Measurements from ENCODE around the gene NCKIPSD. TPM values are rescaled to one million over a fixed set of nuclear protein-coding genes. Genes with fewer than 3 reads are reported as not detected.

Gene NCKIPSD
- total RNA-seq, 1 experiment from 2014 or later, result 36.9 TPM

DNA sequence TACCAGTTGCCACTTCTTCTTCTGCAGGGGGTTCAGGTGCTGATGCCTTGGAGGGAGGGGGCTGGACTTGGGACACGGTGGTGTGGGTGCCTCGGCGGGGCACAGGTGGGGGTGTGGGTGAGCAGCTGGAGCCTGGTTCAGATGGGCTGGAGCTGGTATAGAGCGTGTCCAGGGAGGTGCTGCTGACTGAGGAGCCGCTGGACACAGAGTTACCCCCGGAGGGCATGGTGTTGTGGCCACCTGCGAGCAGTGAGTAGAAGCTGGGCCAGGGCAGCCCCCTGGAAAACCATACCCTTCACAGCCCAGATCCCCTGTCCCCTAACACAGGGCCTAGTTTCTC is 4.2 kb downstream of the NCKIPSD start:
- POLR2A ChIA-PET, result no interaction called here
- H3K4me1 ChIP-seq (ENCODE audit: control insufficient read depth in 1 of 2, insufficient read depth in 2 of 2, low read length in 2 of 2), result peaks cover 13 to 29% of the 10 kb centered on the region in 2 experiments
- TF ChIP-seq, protein P1, sequence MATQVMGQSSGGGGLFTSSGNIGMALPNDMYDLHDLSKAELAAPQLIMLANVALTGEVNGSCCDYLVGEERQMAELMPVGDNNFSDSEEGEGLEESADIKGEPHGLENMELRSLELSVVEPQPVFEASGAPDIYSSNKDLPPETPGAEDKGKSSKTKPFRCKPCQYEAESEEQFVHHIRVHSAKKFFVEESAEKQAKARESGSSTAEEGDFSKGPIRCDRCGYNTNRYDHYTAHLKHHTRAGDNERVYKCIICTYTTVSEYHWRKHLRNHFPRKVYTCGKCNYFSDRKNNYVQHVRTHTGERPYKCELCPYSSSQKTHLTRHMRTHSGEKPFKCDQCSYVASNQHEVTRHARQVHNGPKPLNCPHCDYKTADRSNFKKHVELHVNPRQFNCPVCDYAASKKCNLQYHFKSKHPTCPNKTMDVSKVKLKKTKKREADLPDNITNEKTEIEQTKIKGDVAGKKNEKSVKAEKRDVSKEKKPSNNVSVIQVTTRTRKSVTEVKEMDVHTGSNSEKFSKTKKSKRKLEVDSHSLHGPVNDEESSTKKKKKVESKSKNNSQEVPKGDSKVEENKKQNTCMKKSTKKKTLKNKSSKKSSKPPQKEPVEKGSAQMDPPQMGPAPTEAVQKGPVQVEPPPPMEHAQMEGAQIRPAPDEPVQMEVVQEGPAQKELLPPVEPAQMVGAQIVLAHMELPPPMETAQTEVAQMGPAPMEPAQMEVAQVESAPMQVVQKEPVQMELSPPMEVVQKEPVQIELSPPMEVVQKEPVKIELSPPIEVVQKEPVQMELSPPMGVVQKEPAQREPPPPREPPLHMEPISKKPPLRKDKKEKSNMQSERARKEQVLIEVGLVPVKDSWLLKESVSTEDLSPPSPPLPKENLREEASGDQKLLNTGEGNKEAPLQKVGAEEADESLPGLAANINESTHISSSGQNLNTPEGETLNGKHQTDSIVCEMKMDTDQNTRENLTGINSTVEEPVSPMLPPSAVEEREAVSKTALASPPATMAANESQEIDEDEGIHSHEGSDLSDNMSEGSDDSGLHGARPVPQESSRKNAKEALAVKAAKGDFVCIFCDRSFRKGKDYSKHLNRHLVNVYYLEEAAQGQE (IDR thresholded peaks at IDR 0.05; ENCODE audit: low read depth), result no peak
- no peak for TF ChIP-seq ZNF274 (IDR thresholded peaks at IDR 0.05; ENCODE audit: low read depth, low read length)
- no peak for TF ChIP-seq EZH2phosphoT487 (IDR thresholded peaks at IDR 0.05; ENCODE audit: borderline replicate concordance)
- no peak for TF ChIP-seq POLR2A (IDR thresholded peaks at IDR 0.05; ENCODE audit: borderline replicate concordance, extremely low read depth, insufficient read depth, insufficient read length)
- TF ChIP-seq, protein P2, sequence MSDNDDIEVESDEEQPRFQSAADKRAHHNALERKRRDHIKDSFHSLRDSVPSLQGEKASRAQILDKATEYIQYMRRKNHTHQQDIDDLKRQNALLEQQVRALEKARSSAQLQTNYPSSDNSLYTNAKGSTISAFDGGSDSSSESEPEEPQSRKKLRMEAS (IDR thresholded peaks at IDR 0.05), result no peak
- TF ChIP-seq EZH2 (IDR thresholded peaks at IDR 0.05), result no peak
- TF ChIP-seq ZFX (IDR thresholded peaks at IDR 0.05), result no peak
- no peak for TF ChIP-seq ZBTB33 (IDR thresholded peaks at IDR 0.05; ENCODE audit: extremely low read depth, insufficient replicate concordance, low read length)
- no peak overlapping the region for H3K9ac ChIP-seq (ENCODE audit: low read length)
- RAD21 ChIA-PET (ENCODE audit: low non-redundant PET in 1 of 2, low total read pairs in 2 of 2, uncharacterized antibody in 2 of 2, unreplicated experiment in 2 of 2), result no interaction called here
- H3K4me3 ChIP-seq (replicated peaks in 1 of 2; ENCODE audit: low read depth in 1 of 2, low read length in 2 of 2), result no peak overlapping the region
- ATAC-seq (no peak), DNase-seq (ENCODE audit: low read depth, low spot score) (no peak)
- H3K27me3 ChIP-seq (ENCODE audit: insufficient read depth, low read length), result no peaks in the 10 kb centered on the region
- CTCF ChIA-PET, result no interaction called here
- BruUV-seq (replicated peaks), result no TSS peak
- H2AFZ ChIP-seq (ENCODE audit: low read depth, low read length, poor library complexity, severe bottlenecking), result no peak overlapping the region
- peaks cover 31% of the 10 kb centered on the region for H3K79me2 ChIP-seq (ENCODE audit: insufficient read depth, low read length)
- H3K9me2 ChIP-seq (ENCODE audit: insufficient read depth), result no peaks in the 10 kb centered on the region
- no peak overlapping the region for H3K27ac ChIP-seq (ENCODE audit: low read depth, low read length)
- H3K4me2 ChIP-seq (ENCODE audit: low read length), result no peak overlapping the region
- H3K36me3 ChIP-seq (ENCODE audit: control insufficient read depth in 1 of 2, insufficient read depth in 2 of 2, low read length in 2 of 2), result peaks cover 27 to 40% of the 10 kb centered on the region in 2 experiments
- no peaks in the 10 kb centered on the region for H3K9me3 ChIP-seq (ENCODE audit: control insufficient read depth in 1 of 2, insufficient read depth in 1 of 2, low read depth in 1 of 2, low read length in 2 of 2)
- H4K20me1 ChIP-seq (ENCODE audit: insufficient read depth), result no peaks in the 10 kb centered on the region
- intact Hi-C loops (cut with micrococcal nuclease), result no loop called here
